HL-60/S4 treated with phorbol 12-myristate 13-acetate at 8.2 ng/mL for 4 days and 3 days (cell line): Measurements from ENCODE around the gene TMEM125.

ENCODE experiments used
- in situ Hi-C: fragments of 300-500 bp; cut with MboI; formaldehyde crosslinking; loops from 2 replicates; pipeline ENCODE4 v1.15.0; 2022; ENCODE audit warnings: low sequenced_read_pairs

TMEM125 gene

DNA sequence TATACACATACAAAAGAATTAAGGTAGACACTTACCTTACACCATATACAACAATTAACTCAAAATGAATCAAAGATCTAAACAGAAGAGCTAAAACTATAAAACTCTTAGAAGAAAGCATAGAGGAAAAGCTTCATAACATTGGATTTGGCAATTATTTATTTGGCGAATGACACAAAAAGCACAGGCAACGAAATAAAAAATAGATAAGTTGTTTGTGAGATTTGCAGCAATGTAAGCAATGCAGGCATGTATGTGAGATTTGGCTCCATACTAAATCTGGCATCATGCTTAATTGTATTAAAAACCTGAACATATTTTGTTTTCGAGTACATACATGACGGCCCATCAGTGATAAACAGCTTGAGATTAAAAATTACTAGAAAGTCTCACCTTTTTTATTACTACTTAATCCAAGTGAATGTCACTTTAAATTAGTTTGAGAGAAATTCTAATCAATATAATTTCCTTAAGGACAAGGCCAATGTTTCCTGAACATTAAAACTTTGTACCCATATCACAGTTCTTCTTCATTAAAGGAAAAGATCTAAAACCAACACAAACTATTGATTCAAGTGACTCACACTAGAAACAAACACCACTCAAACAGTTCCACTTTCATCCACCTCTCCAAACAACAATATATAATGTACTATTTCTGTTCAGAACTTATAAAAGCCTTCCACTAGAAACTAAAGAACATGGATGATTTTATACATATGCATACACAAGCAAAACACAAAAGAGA is 23.1 kb upstream of the TMEM125 start:
- in situ Hi-C loops: no loop called here

DNA sequence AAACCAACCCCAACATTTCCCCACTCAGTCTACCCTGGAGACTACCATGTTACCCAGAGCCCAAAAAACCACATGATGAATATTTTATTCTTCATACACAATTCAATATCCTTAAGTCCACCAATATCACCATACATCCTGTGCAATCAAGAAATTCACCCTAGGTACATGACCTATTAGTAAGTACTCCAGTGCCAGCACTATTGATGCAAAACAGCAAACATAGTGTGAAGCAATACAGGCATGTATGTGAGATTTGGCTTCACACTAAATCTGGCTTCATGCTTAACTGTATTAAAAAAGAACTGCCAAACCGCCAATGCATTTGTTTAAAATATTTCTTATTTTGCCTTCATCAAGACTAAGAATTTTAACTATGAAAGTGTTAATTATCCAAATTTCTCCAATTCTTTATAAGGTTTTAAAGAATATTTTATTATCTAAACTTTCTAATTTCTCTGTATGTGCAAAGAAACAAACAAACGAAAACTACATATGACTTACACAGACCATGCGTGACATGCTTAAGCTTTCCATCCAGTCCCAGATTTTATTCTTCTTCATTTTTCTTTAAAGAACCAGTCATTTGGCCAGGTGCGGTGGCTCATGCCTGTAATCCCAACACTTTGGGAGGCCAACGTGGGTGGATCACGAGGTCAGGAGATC is 22.4 kb upstream of the TMEM125 start:
- in situ Hi-C loops: no loop called here

DNA sequence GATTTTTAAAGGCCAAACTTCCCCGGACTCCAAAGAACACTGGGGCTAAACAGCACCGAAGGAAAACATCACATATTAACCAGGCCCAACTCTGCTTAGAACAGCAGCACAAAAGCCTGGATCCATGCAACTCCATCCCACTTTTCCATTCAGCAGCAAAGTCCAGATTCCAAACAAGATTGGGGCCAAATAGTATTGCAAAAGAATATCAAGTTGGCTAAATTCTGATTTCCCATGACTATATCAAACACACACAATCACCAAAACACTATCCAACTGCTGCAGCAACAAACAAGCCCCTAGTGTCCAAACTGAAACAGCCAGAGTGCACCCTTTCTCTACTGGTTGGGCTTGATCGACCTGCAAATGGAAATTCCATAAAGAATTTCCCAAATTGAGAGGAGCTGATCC is 19.4 kb upstream of the TMEM125 start:
- in situ Hi-C loops: no loop called here

DNA sequence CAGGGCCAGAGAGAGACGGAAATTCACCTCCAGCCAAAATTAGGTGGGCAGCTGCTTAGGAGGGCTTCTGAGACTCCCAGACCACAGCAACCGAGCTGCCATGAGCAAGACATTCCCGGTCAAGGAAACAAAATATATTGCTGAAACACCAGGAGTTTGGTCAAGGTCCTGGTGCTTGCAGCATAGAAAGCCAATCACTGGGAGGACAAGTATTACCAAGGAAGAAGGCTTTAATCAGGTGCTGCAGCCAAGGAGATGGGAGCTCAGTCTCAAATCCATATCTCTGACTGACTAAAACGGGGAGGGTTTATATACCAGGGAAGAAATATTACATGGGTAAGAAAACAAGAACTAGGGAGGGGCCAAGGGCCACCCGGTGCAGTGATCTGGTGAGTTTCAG is 18.8 kb upstream of the TMEM125 start:
- in situ Hi-C loops: no loop called here

DNA sequence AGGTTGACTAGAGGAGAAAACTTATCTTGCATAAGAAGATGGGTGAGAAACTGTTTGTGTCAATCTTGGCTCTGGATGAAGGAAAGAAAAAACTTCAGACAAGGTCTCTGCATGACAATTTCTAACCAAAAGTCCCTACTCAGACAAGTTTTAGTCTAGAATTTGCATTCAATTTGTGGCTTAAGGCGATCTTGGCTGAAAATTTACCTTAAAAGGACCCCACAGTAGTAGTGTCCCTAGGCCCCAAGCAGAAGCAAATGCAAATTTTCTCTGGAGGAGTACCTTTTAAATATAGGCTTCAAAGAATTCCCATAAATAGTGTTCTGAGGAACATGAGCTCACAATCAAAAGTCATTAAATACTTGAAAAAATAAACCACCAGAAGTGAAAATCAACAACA is 17.6 kb upstream of the TMEM125 start:
- in situ Hi-C loops: no loop called here

DNA sequence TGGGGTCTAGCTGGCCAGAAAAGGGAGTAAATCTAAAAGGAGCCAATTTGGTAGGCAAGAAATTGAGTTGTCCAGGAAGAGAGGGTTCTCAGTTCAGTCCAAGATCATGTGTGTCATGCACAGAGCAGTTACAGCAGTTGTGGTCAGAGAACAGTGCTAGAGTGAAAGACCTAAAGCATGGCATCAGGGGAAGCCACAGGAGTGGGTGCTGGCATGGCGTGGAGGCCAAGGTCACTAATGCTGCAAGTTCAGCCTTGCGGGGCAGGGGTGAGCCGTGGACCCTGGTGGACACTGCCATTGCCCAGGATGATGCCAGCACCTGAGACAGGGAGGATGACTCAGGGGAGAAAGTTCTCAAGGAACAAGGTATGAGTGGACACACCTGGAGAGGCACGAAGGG is 16.6 kb upstream of the TMEM125 start:
- in situ Hi-C loops: no loop called here

DNA sequence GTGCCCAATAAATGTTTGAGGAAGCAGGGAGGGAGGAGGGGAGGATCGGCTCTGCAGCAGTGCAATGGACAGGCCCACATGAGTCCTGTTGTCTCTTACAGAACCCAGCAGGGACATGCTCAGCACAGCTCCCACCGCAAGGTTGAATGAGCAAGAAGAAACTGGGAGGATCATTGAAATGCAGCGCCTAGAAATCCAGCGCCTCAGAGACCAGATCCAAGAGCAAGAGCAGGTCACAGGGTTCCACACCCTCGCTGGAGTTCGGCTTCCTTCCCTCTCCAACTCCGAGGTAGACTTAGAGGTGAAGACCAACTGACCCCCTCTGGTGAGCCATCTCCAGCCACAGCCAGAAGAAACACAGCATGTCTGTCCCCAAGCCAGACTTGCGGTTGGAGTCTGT is 15.9 kb upstream of the TMEM125 start:
- in situ Hi-C loops: no loop called here

DNA sequence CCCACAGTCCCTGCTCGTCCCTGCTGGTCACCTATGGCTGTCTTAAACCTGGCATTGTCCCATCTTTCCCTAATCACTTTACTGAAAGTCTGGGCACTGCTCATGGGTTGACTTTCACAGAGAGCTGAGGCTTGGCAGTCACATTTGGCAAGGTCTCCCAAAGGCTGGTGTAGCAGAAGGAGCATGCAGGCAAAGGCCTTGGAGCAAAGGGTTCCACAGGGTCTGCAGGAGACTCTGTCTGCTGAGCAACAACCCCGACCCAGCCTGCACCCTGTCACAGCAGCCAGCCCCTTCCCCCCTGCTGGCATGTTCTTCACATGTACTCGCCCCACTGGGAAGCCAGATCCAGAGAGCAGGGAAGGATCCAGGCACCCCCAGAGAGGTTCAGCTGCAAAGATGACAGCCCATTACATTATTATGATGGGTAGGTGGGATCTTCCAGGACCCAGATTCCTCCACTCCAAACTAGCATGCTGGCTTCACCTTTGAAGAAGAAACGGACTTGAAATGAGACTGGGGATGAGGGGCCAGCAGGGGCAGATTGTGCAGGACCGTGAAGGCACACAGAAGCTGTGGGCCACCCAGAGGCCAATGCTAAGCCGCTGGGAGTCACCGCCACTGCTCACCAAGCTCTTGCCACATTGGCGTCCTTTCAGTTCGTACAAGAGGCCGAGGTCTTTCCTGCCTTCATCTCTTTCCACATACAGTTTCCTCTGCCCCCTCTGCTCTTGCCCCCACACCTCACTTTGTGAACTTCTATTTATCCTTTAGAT is 14.2 kb upstream of the TMEM125 start:
- in situ Hi-C loops: no loop called here

DNA sequence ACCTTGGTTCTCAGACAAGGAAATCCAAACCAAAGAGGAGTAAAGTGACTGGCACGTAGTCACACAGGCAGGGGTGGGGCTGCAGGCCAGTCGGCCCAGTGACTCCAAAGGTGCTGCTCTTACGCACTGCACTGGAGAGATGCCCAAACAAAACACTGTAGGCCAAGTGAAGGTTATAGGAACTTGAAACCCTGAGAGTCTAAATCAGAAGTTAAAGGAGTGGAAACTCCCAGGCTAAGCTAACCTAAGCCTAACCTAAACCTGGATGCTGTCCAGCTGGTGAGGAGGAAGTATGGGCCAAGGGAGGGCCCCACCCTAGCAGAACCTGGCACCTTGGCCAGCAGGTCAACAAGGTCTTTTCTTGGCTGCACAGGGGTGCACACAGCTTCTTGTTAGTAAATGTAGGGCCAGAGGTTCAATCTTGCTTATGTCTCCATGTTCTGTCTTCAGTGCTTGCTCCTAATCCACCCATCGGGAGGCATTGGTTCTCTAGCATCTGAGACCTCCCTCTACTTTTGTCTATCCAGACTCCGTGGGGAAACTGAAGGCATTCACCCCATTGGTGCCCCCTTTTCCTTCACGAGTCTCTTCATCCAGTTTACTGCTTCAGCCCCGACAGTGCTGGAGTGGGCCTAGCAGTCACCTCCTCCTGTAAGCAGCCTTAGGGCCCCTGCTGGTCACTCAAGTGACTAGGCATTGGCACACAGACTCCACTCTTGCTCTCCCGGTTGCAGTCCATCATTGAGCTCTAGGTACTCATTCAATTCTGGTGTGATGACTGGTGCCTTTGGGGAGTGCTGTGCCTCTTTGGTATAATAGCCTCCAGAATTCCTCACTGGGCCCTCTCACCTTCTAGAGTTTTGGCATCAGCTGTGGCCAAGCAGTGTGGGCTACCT is 12.9 kb upstream of the TMEM125 start:
- in situ Hi-C loops: no loop called here

DNA sequence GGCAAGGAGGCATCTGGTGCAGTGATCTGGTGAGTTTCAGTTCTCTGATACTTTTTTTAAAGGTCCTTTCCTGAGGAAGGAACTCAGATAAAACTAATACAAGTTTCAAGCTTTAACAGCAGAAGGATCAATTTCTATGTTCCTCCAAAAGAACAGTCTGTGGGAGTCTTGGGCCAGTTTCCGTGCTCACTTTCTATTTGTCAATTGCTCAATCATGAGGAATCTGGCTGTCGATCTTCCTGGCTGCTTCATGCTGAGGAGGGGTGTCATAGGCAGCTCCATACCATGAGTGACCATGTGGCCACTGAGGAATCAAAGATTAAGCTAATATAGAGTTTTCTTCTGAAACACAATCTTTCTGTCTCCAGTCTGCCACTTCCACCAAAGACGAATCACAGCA is 11.4 kb upstream of the TMEM125 start:
- in situ Hi-C loops: no loop called here

DNA sequence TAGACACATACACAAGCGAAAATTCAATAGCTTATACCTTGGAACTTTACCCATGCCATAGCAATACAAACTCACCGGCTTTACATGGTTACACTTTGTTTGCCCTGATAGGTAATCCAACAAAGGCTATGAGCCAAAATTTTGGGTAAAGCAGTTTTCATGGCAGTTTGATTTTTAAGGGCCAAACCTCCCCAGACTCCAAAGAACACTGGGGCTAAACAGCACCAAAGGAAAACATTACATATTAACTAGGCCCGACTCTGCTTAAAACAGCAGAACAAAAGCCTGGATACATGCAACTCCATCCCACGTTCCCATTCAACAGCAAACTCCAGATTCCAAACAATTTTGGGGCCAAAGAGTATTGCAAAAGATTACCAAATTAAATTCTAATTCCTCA is 4.4 kb upstream of the TMEM125 start:
- in situ Hi-C loops: no loop called here

DNA sequence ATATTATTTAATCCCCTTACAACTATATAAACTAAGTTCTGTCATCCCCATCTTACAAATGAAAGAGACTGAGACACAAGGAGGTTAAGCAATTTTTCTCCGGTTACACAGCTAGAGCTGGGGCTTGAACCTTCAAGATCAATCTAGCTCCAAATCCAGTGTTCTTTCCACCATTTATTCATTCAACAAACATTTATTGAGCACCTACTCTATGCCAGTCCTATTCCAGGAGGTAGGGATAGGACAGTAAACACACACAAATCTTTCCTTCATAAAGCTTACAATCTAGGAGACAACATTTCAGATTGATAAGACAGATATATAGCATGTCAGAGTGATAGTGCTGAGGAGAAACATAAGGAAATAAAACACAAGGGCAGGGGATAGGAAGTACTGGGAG is 2.9 kb upstream of the TMEM125 start:
- in situ Hi-C loops: no loop called here

DNA sequence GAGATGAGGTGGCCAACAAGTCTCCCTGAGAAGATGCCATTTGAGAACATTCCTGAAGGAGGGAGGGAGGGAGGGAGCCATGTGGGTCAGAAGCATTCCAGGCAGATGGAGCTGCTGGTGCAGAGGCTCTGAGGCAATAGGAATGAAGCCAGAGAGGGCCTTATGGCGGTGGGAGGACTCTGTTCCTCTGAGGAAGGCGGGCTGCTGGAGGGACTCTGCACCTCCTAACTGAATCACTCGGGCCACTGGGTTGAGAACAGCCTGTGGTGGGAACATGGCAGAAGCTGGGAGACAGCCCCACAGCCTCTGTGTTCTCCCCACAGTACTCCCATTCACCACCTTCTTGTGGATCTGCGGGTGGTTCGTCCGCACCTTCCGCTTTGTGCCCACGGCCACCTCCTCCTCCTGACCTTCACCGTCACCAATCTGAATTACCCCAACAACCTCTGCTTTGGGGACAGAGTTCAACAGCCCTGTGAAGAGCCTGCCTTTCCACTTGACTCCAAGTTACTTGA is 2.4 kb upstream of the TMEM125 start:
- in situ Hi-C loops: no loop called here

DNA sequence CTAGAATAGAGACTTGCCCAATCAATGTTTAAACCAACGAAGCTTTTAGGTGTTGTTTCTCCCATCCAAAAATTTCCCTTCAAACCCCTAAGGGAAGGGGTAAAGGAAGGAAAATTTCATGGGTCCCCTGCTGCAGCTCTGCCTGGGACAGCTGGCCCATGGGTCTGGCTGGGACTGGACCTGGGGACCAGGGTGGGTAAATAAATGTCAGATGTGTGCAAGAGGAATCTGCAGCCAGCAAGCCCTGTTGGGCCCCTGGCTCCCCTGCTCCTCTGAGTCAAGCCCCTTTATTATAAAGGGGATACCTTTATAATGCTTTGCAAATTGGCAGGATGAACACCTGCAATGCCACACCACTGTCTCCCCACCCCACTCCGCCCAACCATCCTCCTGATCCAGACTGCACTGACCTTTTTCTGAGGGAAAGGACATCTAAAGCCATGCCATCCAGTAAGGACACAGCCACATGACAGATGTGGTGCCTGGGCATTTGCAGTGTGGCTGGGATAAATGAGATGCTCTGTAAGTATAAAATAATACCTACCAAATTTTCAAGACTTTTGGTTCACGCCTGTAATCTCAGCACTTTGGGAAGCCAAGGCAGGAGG is 1.9 kb upstream of the TMEM125 start:
- in situ Hi-C loops: no loop called here

DNA sequence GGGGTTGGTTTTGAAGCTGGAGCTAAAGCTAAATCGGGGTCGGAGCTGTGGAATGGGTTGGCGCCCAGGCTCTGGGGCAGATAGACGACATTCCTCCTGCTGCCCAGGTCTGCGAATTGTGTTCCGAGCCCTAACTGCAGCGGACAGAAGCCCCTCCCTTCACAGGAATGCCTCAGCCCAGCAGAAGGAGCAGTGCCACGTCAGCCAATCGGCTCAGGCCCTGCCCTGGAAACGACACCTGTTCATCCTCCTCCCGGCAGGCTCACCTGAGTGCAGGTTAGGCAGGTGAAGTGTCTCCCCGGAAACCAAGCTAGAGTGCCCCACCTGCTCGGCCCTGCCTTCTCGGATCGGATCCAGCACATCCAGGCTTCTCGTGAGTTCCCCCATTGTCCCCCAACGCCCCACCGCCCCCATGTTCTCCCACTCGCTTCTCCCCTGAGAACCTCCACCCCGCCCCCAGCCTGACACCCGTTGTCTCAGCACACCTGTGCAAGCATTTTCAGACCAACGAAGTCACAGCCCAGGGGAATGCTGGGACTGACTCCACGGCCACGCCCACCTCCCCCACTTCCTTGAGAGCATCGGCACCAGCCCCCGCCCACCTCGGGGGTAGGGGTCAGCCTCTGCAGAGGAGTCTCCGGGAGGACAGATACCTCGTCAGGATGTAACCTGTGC is 775 bp downstream of the TMEM125 start:
- in situ Hi-C loops: no loop called here

DNA sequence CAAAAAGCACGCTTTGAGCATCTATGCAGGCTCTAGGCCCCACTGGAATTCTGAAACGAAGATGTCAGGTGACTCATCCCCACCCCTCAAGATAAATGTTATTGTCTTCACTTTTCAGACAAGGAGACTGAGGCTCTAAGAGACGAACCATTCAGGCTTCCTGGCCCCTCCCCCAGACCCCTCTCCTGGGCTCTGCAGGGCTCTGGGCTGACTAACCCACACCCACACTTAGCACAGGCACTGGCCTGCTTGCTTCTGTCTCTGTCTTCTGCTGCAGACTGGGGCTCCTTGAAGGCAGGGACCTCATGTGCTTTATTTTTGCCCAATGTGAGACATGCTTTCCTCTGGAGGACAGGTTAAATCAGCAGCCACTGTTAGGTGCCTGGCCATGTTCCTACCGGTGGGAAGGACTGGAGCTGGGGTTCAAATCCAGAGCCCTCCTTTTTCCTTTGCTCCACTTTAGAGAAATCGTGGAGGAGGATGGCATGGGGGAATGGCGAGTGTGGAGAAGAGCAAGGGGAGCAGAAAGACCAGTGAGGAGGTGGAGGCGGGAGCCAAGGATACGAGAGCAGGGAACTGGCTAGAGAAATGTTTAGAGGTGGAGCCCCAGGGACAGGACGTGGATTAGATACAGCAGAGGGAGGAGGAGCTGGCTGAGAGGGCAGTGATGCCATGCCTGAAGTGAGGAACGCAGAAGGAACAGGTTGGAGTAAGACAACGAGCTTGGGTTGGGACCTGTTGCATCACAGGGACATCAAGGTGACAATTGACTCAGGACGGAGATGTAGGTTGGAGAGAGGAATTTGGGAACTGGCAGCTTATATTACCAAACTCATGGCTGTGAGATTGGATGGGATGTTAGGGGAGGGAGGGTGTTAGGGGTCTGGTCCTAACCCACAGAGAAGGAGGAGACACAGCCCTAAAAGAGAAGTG is 1.7 kb downstream of the TMEM125 start:
- in situ Hi-C loops: no loop called here

DNA sequence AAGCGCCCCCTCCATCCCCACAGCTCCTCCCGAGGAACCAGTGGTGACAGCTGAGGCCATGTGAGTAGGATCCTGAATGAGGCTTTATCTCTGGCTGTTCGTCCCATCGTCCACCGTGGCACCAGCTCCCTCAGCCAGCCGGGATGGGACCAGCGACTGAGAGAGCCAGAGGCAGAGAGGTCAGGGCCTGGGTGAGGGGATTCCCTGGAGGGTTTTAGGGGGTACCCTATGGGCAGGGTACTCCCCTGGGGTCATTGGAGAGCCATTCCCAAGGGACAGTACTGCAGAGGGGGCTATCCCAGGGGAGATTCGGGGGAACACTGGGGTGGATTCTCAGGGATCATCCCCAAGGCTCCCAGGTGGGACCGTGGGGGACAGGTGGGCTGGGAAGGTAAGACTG is 2.4 kb downstream of the TMEM125 start:
- in situ Hi-C loops: no loop called here
